GM23338 (cell line): Measurements from ENCODE around the gene OR52W1. TPM values are rescaled to one million over a fixed set of nuclear protein-coding genes. Genes with fewer than 3 reads are reported as not detected.

Source experiments
- ATAC-seq: fragments of 200-7000 bp; cut with Tn5 transposase; 3 replicates; pipeline ENCODE4 v1.9.1; 2020
- DNase-seq: peaks from one replicate; pipeline ENCODE4 v3.0.0-alpha.2; 2015; ENCODE audit warnings: low spot score
- H2AFZ ChIP-seq: fragments of 200-600 bp; sonication (generic); 2 replicates; pipeline ENCODE4 v1.8.0; 2016; ENCODE audit warnings: antibody characterized with exemption, mild to moderate bottlenecking, moderate library complexity
- H3F3A ChIP-seq: fragments of 200-600 bp; sonication (generic); replicated peaks from 2 replicates; pipeline ENCODE4 v1.8.0; 2017; ENCODE audit warnings: antibody characterized with exemption, mixed run types, low read depth
- H3K27ac ChIP-seq: fragments of 200-600 bp; sonication (generic); 2 replicates; pipeline ENCODE4 v1.6.1; 2016; ENCODE audit warnings: low read depth
- H3K27me3 ChIP-seq: fragments of 200-600 bp; sonication (generic); 2 replicates; pipeline ENCODE4 v1.8.0; 2016; ENCODE audit warnings: mild to moderate bottlenecking, mixed run types, moderate library complexity; ENCODE audit not compliant: insufficient read depth
- H3K36me3 ChIP-seq: fragments of 200-600 bp; sonication (generic); 2 replicates; pipeline ENCODE4 v1.8.0; 2016; ENCODE audit warnings: mild to moderate bottlenecking; ENCODE audit not compliant: insufficient read depth
- H3K4me1 ChIP-seq: fragments of 200-600 bp; sonication (generic); 2 replicates; pipeline ENCODE4 v1.8.0; 2016; ENCODE audit warnings: mild to moderate bottlenecking, moderate library complexity; ENCODE audit not compliant: insufficient read depth
- H3K4me2 ChIP-seq: fragments of 200-600 bp; sonication (generic); 2 replicates; pipeline ENCODE4 v1.7.1; 2017; ENCODE audit warnings: mixed run types
- H3K4me3 ChIP-seq: fragments of 200-600 bp; sonication (generic); 2 replicates; pipeline ENCODE4 v1.6.1; 2016; ENCODE audit warnings: mixed run types
- H3K79me2 ChIP-seq: fragments of 200-600 bp; sonication (generic); replicated peaks from 2 replicates; pipeline ENCODE4 v1.8.0; 2017; ENCODE audit warnings: mild to moderate bottlenecking; ENCODE audit not compliant: insufficient read depth
- H3K9me2 ChIP-seq: fragments of 200-600 bp; sonication (generic); 2 replicates; pipeline ENCODE4 v1.8.0; 2017; ENCODE audit not compliant: insufficient read depth
- H4K20me1 ChIP-seq: fragments of 200-600 bp; sonication (generic); replicated peaks from 2 replicates; pipeline ENCODE4 v1.8.0; 2017; ENCODE audit warnings: mild to moderate bottlenecking; ENCODE audit not compliant: insufficient read depth
- H3K27ac Mint-ChIP-seq: 2 replicates; pipeline ENCODE4 v1.8.0; 2020; ENCODE audit warnings: inconsistent platforms, mild to moderate bottlenecking, moderate library complexity, mixed read lengths
- H3K27me3 Mint-ChIP-seq: 3 replicates; pipeline ENCODE4 v1.8.0; 2022; ENCODE audit warnings: low read depth, mild to moderate bottlenecking, moderate library complexity, mixed read lengths, inconsistent platforms; ENCODE audit not compliant: insufficient read depth, poor library complexity
- H3K36me3 Mint-ChIP-seq: 3 replicates; pipeline ENCODE4 v1.8.0; 2021; ENCODE audit warnings: low read depth, mild to moderate bottlenecking, inconsistent platforms, moderate library complexity, mixed read lengths
- H3K4me1 Mint-ChIP-seq: 3 replicates; pipeline ENCODE4 v1.8.0; 2020; ENCODE audit warnings: mild to moderate bottlenecking, inconsistent platforms, mixed read lengths
- H3K4me3 Mint-ChIP-seq: 3 replicates; pipeline ENCODE4 v1.8.0; 2021; ENCODE audit warnings: moderate library complexity, mild to moderate bottlenecking, inconsistent platforms, mixed read lengths
- H3K9me3 Mint-ChIP-seq: 3 replicates; pipeline ENCODE4 v1.8.0; 2020; ENCODE audit warnings: moderate library complexity, mild to moderate bottlenecking, inconsistent platforms, mixed read lengths
- ETS1 ChIP-seq: IDR thresholded peaks from 2 replicates; pipeline ENCODE4 v1.6.1; 2016; ENCODE audit warnings: antibody characterized with exemption
- EZH2 ChIP-seq: fragments of 200-600 bp; sonication (generic); IDR thresholded peaks from one replicate; pipeline ENCODE4 v1.8.0; 2017; ENCODE audit warnings: antibody characterized with exemption, mild to moderate bottlenecking, low read depth; ENCODE audit not compliant: unreplicated experiment
- EZH2phosphoT487 ChIP-seq: fragments of 200-600 bp; sonication (generic); IDR thresholded peaks from one replicate; pipeline ENCODE4 v1.8.1; 2018; ENCODE audit warnings: antibody characterized with exemption; ENCODE audit not compliant: unreplicated experiment
- JUNB ChIP-seq: IDR thresholded peaks from one replicate; pipeline ENCODE4 v1.6.1; 2016; ENCODE audit warnings: antibody characterized with exemption; ENCODE audit not compliant: unreplicated experiment
- NANOG ChIP-seq: IDR thresholded peaks from 2 replicates; pipeline ENCODE4 v1.6.1; 2016; ENCODE audit warnings: antibody characterized with exemption, borderline replicate concordance
- POLR2AphosphoS5 ChIP-seq: IDR thresholded peaks from 2 replicates; pipeline ENCODE4 v1.6.1; 2016; ENCODE audit warnings: antibody characterized with exemption, low read depth
- STAT1 ChIP-seq: IDR thresholded peaks from one replicate; pipeline ENCODE4 v1.6.1; 2016; ENCODE audit warnings: antibody characterized with exemption; ENCODE audit not compliant: unreplicated experiment
- ZNF114 ChIP-seq: fragments of 250-450 bp; sonication (Bioruptor Pico); IDR thresholded peaks from 2 replicates; pipeline ENCODE4 v1.5.0; 2020; ENCODE audit warnings: mild to moderate bottlenecking, moderate library complexity
- polyA plus RNA-seq: library from polyadenylated mRNA; unstranded; fragments of >200 nt; fragmentation: Nextera tagmentation; extraction: Ambion mirVana; gene quantifications from 2 replicates; pipeline ENCODE4 v1.2.1, GENCODE V29; 2016
- total RNA-seq: library from RNA; depleted of rRNA; stranded (reverse); fragments of >200 nt; shearing (Covaris generic); gene quantifications from 2 replicates; pipeline ENCODE4 v1.2.3, GENCODE V29; 2014
- TF ChIP-seq, protein P1 (sequence below): fragments of 250-450 bp; sonication (Bioruptor Pico); IDR thresholded peaks from 2 replicates; pipeline ENCODE4 v1.5.0; 2020; ENCODE audit warnings: mild to moderate bottlenecking, moderate library complexity
- TF ChIP-seq, protein P2 (sequence below): IDR thresholded peaks from one replicate; pipeline ENCODE4 v1.6.1; 2018; ENCODE audit warnings: antibody characterized with exemption; ENCODE audit not compliant: unreplicated experiment

OR52W1 gene
- total and polyA plus RNA-seq, 2 experiments from 2014 or later, result not detected

- H3K27ac Mint-ChIP-seq, result no peak overlapping the region
- Histone ChIP-seq H2AFZ (no peak overlapping the region), H3K27me3 (no peaks in the 10 kb centered on the region), H4K20me1 (0 out of 2 replicates have a peak, but pooled peaks cover 5% of the 10 kb centered on the region), H3K4me1 (no peaks in the 10 kb centered on the region), H3K27ac (no peak overlapping the region), H3F3A (no peaks in the 10 kb centered on the region), H3K79me2 (no peaks in the 10 kb centered on the region), H3K4me3 (no peak overlapping the region), H3K36me3 (no peaks in the 10 kb centered on the region), H3K4me2 (no peak overlapping the region), H3K9me2 (no peaks in the 10 kb centered on the region)
- no peak overlapping the region for H3K4me3 Mint-ChIP-seq
- TF ChIP-seq ETS1 (no peak), ZNF114 (no peak), EZH2 (no peak), NANOG (no peak), POLR2AphosphoS5 (no peak), EZH2phosphoT487 (no peak), STAT1 (no peak), JUNB (no peak)
- TF ChIP-seq, protein P1, sequence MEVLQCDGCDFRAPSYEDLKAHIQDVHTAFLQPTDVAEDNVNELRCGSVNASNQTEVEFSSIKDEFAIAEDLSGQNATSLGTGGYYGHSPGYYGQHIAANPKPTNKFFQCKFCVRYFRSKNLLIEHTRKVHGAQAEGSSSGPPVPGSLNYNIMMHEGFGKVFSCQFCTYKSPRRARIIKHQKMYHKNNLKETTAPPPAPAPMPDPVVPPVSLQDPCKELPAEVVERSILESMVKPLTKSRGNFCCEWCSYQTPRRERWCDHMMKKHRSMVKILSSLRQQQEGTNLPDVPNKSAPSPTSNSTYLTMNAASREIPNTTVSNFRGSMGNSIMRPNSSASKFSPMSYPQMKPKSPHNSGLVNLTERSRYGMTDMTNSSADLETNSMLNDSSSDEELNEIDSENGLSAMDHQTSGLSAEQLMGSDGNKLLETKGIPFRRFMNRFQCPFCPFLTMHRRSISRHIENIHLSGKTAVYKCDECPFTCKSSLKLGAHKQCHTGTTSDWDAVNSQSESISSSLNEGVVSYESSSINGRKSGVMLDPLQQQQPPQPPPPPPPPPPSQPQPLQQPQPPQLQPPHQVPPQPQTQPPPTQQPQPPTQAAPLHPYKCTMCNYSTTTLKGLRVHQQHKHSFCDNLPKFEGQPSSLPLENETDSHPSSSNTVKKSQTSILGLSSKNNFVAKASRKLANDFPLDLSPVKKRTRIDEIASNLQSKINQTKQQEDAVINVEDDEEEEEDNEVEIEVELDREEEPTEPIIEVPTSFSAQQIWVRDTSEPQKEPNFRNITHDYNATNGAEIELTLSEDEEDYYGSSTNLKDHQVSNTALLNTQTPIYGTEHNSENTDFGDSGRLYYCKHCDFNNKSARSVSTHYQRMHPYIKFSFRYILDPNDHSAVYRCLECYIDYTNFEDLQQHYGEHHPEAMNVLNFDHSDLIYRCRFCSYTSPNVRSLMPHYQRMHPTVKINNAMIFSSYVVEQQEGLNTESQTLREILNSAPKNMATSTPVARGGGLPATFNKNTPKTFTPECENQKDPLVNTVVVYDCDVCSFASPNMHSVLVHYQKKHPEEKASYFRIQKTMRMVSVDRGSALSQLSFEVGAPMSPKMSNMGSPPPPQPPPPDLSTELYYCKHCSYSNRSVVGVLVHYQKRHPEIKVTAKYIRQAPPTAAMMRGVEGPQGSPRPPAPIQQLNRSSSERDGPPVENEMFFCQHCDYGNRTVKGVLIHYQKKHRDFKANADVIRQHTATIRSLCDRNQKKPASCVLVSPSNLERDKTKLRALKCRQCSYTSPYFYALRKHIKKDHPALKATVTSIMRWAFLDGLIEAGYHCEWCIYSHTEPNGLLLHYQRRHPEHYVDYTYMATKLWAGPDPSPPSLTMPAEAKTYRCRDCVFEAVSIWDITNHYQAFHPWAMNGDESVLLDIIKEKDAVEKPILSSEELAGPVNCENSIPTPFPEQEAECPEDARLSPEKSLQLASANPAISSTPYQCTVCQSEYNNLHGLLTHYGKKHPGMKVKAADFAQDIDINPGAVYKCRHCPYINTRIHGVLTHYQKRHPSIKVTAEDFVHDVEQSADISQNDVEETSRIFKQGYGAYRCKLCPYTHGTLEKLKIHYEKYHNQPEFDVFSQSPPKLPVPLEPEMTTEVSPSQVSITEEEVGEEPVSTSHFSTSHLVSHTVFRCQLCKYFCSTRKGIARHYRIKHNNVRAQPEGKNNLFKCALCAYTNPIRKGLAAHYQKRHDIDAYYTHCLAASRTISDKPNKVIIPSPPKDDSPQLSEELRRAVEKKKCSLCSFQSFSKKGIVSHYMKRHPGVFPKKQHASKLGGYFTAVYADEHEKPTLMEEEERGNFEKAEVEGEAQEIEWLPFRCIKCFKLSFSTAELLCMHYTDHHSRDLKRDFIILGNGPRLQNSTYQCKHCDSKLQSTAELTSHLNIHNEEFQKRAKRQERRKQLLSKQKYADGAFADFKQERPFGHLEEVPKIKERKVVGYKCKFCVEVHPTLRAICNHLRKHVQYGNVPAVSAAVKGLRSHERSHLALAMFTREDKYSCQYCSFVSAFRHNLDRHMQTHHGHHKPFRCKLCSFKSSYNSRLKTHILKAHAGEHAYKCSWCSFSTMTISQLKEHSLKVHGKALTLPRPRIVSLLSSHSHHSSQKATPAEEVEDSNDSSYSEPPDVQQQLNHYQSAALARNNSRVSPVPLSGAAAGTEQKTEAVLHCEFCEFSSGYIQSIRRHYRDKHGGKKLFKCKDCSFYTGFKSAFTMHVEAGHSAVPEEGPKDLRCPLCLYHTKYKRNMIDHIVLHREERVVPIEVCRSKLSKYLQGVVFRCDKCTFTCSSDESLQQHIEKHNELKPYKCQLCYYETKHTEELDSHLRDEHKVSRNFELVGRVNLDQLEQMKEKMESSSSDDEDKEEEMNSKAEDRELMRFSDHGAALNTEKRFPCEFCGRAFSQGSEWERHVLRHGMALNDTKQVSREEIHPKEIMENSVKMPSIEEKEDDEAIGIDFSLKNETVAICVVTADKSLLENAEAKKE (CRISPR knock-in tag), result no peak
- TF ChIP-seq, protein P2, sequence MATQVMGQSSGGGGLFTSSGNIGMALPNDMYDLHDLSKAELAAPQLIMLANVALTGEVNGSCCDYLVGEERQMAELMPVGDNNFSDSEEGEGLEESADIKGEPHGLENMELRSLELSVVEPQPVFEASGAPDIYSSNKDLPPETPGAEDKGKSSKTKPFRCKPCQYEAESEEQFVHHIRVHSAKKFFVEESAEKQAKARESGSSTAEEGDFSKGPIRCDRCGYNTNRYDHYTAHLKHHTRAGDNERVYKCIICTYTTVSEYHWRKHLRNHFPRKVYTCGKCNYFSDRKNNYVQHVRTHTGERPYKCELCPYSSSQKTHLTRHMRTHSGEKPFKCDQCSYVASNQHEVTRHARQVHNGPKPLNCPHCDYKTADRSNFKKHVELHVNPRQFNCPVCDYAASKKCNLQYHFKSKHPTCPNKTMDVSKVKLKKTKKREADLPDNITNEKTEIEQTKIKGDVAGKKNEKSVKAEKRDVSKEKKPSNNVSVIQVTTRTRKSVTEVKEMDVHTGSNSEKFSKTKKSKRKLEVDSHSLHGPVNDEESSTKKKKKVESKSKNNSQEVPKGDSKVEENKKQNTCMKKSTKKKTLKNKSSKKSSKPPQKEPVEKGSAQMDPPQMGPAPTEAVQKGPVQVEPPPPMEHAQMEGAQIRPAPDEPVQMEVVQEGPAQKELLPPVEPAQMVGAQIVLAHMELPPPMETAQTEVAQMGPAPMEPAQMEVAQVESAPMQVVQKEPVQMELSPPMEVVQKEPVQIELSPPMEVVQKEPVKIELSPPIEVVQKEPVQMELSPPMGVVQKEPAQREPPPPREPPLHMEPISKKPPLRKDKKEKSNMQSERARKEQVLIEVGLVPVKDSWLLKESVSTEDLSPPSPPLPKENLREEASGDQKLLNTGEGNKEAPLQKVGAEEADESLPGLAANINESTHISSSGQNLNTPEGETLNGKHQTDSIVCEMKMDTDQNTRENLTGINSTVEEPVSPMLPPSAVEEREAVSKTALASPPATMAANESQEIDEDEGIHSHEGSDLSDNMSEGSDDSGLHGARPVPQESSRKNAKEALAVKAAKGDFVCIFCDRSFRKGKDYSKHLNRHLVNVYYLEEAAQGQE, result no peak
- ATAC-seq (no peak; the same call in 2 of the 3 replicates), DNase-seq (no peak)
- no peaks in the 10 kb centered on the region for H3K9me3 Mint-ChIP-seq
- 0 out of 3 replicates have a peak, but pooled peaks cover 3% of the 10 kb centered on the region for H3K36me3 Mint-ChIP-seq
- no peaks in the 10 kb centered on the region for H3K27me3 Mint-ChIP-seq
- H3K4me1 Mint-ChIP-seq, result no peaks in the 10 kb centered on the region
These were observed 10.8 kb downstream of the OR52W1 start for GRCh38 chr11:6209801-6210200.
